Measurements from ENCODE around the gene HACD3. TPM values are rescaled to one million over a fixed set of nuclear protein-coding genes. Genes with fewer than 3 reads are reported as not detected.

Gene HACD3
- total and polyA plus RNA-seq, 9 of the 15 experiments (the other 6 are each of a cell fraction or from before 2014, with no cell fraction given): 48.1 to 117 (median 72.8) TPM

DNA sequence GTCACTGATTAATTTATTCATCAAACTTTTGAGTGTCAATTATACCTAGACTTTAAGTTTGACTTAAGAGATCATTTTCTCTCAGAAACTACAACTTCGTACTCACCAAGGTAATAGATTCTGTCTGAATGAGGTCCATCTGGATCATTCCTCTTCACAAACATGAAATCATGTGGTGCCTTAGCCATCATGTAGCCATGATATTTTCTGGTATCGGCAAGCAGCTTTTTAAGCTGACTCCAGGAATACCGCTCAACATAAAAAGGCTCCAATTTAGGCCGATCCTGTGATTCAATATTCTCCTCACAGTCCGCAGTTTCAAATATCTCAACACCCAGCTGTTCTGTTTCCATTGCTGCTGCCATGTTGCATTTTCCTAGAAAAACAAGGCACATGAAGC lies 18.1 kb upstream of the HACD3 start (continued):
- TF ChIP-seq, protein P1, sequence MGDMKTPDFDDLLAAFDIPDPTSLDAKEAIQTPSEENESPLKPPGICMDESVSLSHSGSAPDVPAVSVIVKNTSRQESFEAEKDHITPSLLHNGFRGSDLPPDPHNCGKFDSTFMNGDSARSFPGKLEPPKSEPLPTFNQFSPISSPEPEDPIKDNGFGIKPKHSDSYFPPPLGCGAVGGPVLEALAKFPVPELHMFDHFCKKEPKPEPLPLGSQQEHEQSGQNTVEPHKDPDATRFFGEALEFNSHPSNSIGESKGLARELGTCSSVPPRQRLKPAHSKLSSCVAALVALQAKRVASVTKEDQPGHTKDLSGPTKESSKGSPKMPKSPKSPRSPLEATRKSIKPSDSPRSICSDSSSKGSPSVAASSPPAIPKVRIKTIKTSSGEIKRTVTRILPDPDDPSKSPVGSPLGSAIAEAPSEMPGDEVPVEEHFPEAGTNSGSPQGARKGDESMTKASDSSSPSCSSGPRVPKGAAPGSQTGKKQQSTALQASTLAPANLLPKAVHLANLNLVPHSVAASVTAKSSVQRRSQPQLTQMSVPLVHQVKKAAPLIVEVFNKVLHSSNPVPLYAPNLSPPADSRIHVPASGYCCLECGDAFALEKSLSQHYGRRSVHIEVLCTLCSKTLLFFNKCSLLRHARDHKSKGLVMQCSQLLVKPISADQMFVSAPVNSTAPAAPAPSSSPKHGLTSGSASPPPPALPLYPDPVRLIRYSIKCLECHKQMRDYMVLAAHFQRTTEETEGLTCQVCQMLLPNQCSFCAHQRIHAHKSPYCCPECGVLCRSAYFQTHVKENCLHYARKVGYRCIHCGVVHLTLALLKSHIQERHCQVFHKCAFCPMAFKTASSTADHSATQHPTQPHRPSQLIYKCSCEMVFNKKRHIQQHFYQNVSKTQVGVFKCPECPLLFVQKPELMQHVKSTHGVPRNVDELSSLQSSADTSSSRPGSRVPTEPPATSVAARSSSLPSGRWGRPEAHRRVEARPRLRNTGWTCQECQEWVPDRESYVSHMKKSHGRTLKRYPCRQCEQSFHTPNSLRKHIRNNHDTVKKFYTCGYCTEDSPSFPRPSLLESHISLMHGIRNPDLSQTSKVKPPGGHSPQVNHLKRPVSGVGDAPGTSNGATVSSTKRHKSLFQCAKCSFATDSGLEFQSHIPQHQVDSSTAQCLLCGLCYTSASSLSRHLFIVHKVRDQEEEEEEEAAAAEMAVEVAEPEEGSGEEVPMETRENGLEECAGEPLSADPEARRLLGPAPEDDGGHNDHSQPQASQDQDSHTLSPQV (IDR thresholded peaks at IDR 0.05): peak; percentile 70
- TF ChIP-seq, protein P2, sequence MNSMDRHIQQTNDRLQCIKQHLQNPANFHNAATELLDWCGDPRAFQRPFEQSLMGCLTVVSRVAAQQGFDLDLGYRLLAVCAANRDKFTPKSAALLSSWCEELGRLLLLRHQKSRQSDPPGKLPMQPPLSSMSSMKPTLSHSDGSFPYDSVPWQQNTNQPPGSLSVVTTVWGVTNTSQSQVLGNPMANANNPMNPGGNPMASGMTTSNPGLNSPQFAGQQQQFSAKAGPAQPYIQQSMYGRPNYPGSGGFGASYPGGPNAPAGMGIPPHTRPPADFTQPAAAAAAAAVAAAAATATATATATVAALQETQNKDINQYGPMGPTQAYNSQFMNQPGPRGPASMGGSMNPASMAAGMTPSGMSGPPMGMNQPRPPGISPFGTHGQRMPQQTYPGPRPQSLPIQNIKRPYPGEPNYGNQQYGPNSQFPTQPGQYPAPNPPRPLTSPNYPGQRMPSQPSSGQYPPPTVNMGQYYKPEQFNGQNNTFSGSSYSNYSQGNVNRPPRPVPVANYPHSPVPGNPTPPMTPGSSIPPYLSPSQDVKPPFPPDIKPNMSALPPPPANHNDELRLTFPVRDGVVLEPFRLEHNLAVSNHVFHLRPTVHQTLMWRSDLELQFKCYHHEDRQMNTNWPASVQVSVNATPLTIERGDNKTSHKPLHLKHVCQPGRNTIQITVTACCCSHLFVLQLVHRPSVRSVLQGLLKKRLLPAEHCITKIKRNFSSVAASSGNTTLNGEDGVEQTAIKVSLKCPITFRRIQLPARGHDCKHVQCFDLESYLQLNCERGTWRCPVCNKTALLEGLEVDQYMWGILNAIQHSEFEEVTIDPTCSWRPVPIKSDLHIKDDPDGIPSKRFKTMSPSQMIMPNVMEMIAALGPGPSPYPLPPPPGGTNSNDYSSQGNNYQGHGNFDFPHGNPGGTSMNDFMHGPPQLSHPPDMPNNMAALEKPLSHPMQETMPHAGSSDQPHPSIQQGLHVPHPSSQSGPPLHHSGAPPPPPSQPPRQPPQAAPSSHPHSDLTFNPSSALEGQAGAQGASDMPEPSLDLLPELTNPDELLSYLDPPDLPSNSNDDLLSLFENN (IDR thresholded peaks at IDR 0.05; ENCODE audit: low read depth in 2 of 2, low read length in 2 of 2): no peak
- no peak for TF ChIP-seq SMAD2 (IDR thresholded peaks at IDR 0.05; ENCODE audit: low read depth, low read length)
- TF ChIP-seq ZNF717 (CRISPR knock-in tag; IDR thresholded peaks at IDR 0.05): no peak
- TF ChIP-seq NR2C1 (IDR thresholded peaks at IDR 0.05): no peak
- TF ChIP-seq NR2C1 (tag; IDR thresholded peaks at IDR 0.05): 0 out of 2 replicates have a peak, but pooled peaks have one; percentile 43
- TF ChIP-seq POLR2A (conservative IDR thresholded peaks at IDR 0.05): no peak
- no peak for TF ChIP-seq HDGF (IDR thresholded peaks at IDR 0.05)
- TF ChIP-seq SMAD3 (CRISPR knock-in tag; conservative IDR thresholded peaks at IDR 0.05): no peak
- no peak for TF ChIP-seq XRCC3 (IDR thresholded peaks at IDR 0.05)
- TF ChIP-seq SREBF1 (IDR thresholded peaks at IDR 0.05; ENCODE audit: borderline replicate concordance, low read depth, low read length): no peak
- TF ChIP-seq NCOA4 (IDR thresholded peaks at IDR 0.05; ENCODE audit: partially characterized antibody): no peak
- TF ChIP-seq, protein P3, sequence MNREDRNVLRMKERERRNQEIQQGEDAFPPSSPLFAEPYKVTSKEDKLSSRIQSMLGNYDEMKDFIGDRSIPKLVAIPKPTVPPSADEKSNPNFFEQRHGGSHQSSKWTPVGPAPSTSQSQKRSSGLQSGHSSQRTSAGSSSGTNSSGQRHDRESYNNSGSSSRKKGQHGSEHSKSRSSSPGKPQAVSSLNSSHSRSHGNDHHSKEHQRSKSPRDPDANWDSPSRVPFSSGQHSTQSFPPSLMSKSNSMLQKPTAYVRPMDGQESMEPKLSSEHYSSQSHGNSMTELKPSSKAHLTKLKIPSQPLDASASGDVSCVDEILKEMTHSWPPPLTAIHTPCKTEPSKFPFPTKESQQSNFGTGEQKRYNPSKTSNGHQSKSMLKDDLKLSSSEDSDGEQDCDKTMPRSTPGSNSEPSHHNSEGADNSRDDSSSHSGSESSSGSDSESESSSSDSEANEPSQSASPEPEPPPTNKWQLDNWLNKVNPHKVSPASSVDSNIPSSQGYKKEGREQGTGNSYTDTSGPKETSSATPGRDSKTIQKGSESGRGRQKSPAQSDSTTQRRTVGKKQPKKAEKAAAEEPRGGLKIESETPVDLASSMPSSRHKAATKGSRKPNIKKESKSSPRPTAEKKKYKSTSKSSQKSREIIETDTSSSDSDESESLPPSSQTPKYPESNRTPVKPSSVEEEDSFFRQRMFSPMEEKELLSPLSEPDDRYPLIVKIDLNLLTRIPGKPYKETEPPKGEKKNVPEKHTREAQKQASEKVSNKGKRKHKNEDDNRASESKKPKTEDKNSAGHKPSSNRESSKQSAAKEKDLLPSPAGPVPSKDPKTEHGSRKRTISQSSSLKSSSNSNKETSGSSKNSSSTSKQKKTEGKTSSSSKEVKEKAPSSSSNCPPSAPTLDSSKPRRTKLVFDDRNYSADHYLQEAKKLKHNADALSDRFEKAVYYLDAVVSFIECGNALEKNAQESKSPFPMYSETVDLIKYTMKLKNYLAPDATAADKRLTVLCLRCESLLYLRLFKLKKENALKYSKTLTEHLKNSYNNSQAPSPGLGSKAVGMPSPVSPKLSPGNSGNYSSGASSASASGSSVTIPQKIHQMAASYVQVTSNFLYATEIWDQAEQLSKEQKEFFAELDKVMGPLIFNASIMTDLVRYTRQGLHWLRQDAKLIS (CRISPR knock-in tag; IDR thresholded peaks at IDR 0.05): no peak
- TF ChIP-seq TOE1 (IDR thresholded peaks at IDR 0.05; ENCODE audit: borderline replicate concordance): no peak
- TF ChIP-seq TOE1 (CRISPR knock-in tag; IDR thresholded peaks at IDR 0.05; ENCODE audit: borderline replicate concordance, low read depth): no peak
- no peak for TF ChIP-seq ADNP (tag; IDR thresholded peaks at IDR 0.05)

Measured in K562 (cell line).